Nephron progenitor cell (in vitro differentiated cells): ENCODE measurements around the gene CHCHD1.
"Not testable (repeated sequence)": the region's sequence is repeated elsewhere in the genome, so short reads cannot be mapped to it uniquely, and the experiment has no call there.

ENCODE experiments used
- DNase-seq: peaks from one replicate; pipeline ENCODE4 v3.0.0; 2021
- H3K27ac Mint-ChIP-seq: 2 replicates; pipeline ENCODE4 v1.8.0; 2021; ENCODE audit warnings: mild to moderate bottlenecking, moderate library complexity, mixed read lengths
- H3K27me3 Mint-ChIP-seq: 2 replicates; pipeline ENCODE4 v1.8.0; 2021; ENCODE audit warnings: mild to moderate bottlenecking, low read depth, mixed read lengths; ENCODE audit not compliant: poor library complexity
- H3K36me3 Mint-ChIP-seq: 2 replicates; pipeline ENCODE4 v1.8.0; 2021; ENCODE audit warnings: low read depth, mixed read lengths
- H3K4me1 Mint-ChIP-seq: 2 replicates; pipeline ENCODE4 v1.8.0; 2021; ENCODE audit warnings: mixed read lengths
- H3K4me3 Mint-ChIP-seq: 2 replicates; pipeline ENCODE4 v1.8.0; 2021; ENCODE audit warnings: mild to moderate bottlenecking, moderate library complexity, mixed read lengths
- H3K9me3 Mint-ChIP-seq: 2 replicates; pipeline ENCODE4 v1.8.0; 2021; ENCODE audit warnings: mild to moderate bottlenecking, moderate library complexity, mixed read lengths
- CTCF ChIP-seq: fragments of 200-600 bp; sonication (generic); IDR thresholded peaks from 2 replicates; pipeline ENCODE4 v1.5.0; 2021; ENCODE audit warnings: antibody characterized with exemption

The CHCHD1 gene

GRCh38 chr10:73786512-73786885, 4.7 kb downstream of the CHCHD1 start:
- no peak for TF ChIP-seq CTCF
- H3K27me3 Mint-ChIP-seq: no peaks in the 10 kb centered on the region
- H3K27ac Mint-ChIP-seq: no peak overlapping the region
- no peak for DNase-seq
- H3K4me3 Mint-ChIP-seq: peak overlapping the region; percentile 93
- peaks cover 45% of the 10 kb centered on the region for H3K4me1 Mint-ChIP-seq
- H3K9me3 Mint-ChIP-seq: no peaks in the 10 kb centered on the region
- peaks cover 18% of the 10 kb centered on the region for H3K36me3 Mint-ChIP-seq

GRCh38 chr10:73787031-73787800, 5.4 kb downstream of the CHCHD1 start:
- Mint-ChIP-seq H3K4me1 (peaks cover 40% of the 10 kb centered on the region), H3K4me3 (peak overlapping the region; percentile 59), H3K36me3 (peaks cover 20% of the 10 kb centered on the region)
- not testable (repeated sequence) for DNase-seq, H3K27ac Mint-ChIP-seq, H3K27me3 Mint-ChIP-seq, H3K9me3 Mint-ChIP-seq

GRCh38 chr10:73788864-73789658, 7.2 kb downstream of the CHCHD1 start:
- Mint-ChIP-seq H3K36me3 (peaks cover 25% of the 10 kb centered on the region), H3K4me1 (peaks cover 24% of the 10 kb centered on the region), H3K9me3 (no peaks in the 10 kb centered on the region), H3K27ac (no peak overlapping the region), H3K27me3 (no peaks in the 10 kb centered on the region), H3K4me3 (no peak overlapping the region)
- no peak for DNase-seq
- TF ChIP-seq CTCF: no peak

GRCh38 chr10:73789659-73790055, 7.8 kb downstream of the CHCHD1 start:
- Mint-ChIP-seq H3K4me1 (peaks cover 22% of the 10 kb centered on the region), H3K4me3 (no peak overlapping the region), H3K27me3 (no peaks in the 10 kb centered on the region), H3K27ac (no peak overlapping the region), H3K36me3 (peaks cover 30% of the 10 kb centered on the region), H3K9me3 (no peaks in the 10 kb centered on the region)
- DNase-seq: no peak
- no peak for TF ChIP-seq CTCF

GRCh38 chr10:73790886-73791625, 9.2 kb downstream of the CHCHD1 start:
- Mint-ChIP-seq H3K4me3 (no peak overlapping the region), H3K36me3 (peaks cover 41% of the 10 kb centered on the region), H3K9me3 (no peaks in the 10 kb centered on the region), H3K4me1 (peaks cover 14% of the 10 kb centered on the region), H3K27ac (peak overlapping the region; percentile 25), H3K27me3 (no peaks in the 10 kb centered on the region)
- TF ChIP-seq CTCF: no peak
- no peak for DNase-seq

GRCh38 chr10:73791871-73792400, 10.1 kb downstream of the CHCHD1 start:
- no peaks in the 10 kb centered on the region for H3K27me3 Mint-ChIP-seq
- no peak for DNase-seq

More at GRCh38 chr10:73791871-73792400, 10.1 kb downstream of the CHCHD1 start:
- no peak for TF ChIP-seq CTCF
- no peaks in the 10 kb centered on the region for H3K9me3 Mint-ChIP-seq
- peaks cover 6% of the 10 kb centered on the region for H3K4me1 Mint-ChIP-seq
- H3K27ac Mint-ChIP-seq: no peak overlapping the region
- no peak overlapping the region for H3K4me3 Mint-ChIP-seq
- H3K36me3 Mint-ChIP-seq: peaks cover 47% of the 10 kb centered on the region
